B cell (primary cell): Measurements from ENCODE around the gene ERBB4. TPM values are rescaled to one million over a fixed set of nuclear protein-coding genes. Genes with fewer than 3 reads are reported as not detected.

ENCODE experiments used
- ATAC-seq: fragments of 200-7000 bp; cut with Tn5 transposase; one replicate; pipeline ENCODE4 v1.10.0; 2021; ENCODE audit warnings: low read depth, mild to moderate bottlenecking, moderate number of reproducible peaks, moderate library complexity
- CTCF ChIA-PET: fragments of 350-600 bp; sonication (Branson Sonifier 250); formaldehyde crosslinking; loops from one replicate; lab custom pipeline; 2021; ENCODE audit warnings: antibody characterized with exemption, inconsistent platforms; lab: Charles Lee
- POLR2A ChIA-PET: fragments of 350-600 bp; sonication (Branson Sonifier 250); formaldehyde crosslinking; loops from one replicate; lab custom pipeline; 2021; ENCODE audit warnings: antibody characterized with exemption; lab: Charles Lee
- DNase-seq: peaks from one replicate; pipeline ENCODE4 v3.0.0; 2013
- H2AFZ ChIP-seq: 2 replicates; pipeline ENCODE4 v1.6.1; 2012; ENCODE audit warnings: mild to moderate bottlenecking, low read depth, low read length; ENCODE audit not compliant: insufficient read depth, poor library complexity, severe bottlenecking
- H3K27ac ChIP-seq, 2 donors: 1 replicate in 1 of 2; 2 replicates in 1 of 2; pipeline ENCODE4 v1.5.1; 2012 to 2013; ENCODE audit warnings: low read length in 2 of 2, mild to moderate bottlenecking in 2 of 2, moderate library complexity in 1 of 2
- H3K27me3 ChIP-seq, 4 experiments: fragments of 200-600 bp in 1 of 4; sonication (generic) in 1 of 4; replicated peaks in 1 of 4; 1 replicate in 2 of 4; 2 replicates in 2 of 4; pipeline versions ENCODE4 v1.6.1 to v1.7.0; 2013 to 2016; ENCODE audit warnings: low read length in 3 of 4, mild to moderate bottlenecking in 2 of 4, mixed read lengths in 1 of 4, moderate library complexity in 1 of 4; ENCODE audit not compliant: insufficient read depth in 4 of 4, control insufficient read depth in 3 of 4; ENCODE audit errors: control extremely low read depth in 1 of 4
- H3K36me3 ChIP-seq, 2 experiments: replicated peaks in 1 of 2; 1 replicate in 1 of 2; 2 replicates in 1 of 2; pipeline versions ENCODE4 v1.6.1 to v1.7.1; 2013; ENCODE audit warnings: low read length in 1 of 2; ENCODE audit not compliant: insufficient read depth in 2 of 2, control insufficient read depth in 1 of 2; ENCODE audit errors: control extremely low read depth in 1 of 2, extremely low read depth in 1 of 2
- H3K4me1 ChIP-seq, 2 donors: fragments of 200-600 bp in 1 of 2; sonication (generic) in 1 of 2; 1 replicate in 1 of 2; 2 replicates in 1 of 2; pipeline versions ENCODE4 v1.5.1 to v1.6.1; 2013 to 2017; ENCODE audit warnings: low read length in 2 of 2; ENCODE audit not compliant: control insufficient read depth in 2 of 2, insufficient read depth in 2 of 2
- H3K4me2 ChIP-seq: replicated peaks from 2 replicates; pipeline ENCODE3; 2012; ENCODE audit warnings: mild to moderate bottlenecking, low read depth, low read length; ENCODE audit not compliant: poor library complexity, severe bottlenecking
- H3K4me3 ChIP-seq, 5 experiments: fragments of 200-600 bp in 1 of 5; sonication (generic) in 1 of 5; 1 replicate in 3 of 5; 2 replicates in 2 of 5; pipeline versions ENCODE4 v1.5.1 to v1.7.0; 2011 to 2016; ENCODE audit warnings: low read length in 4 of 5, mild to moderate bottlenecking in 4 of 5, low read depth in 2 of 5, control low read depth in 1 of 5, moderate library complexity in 1 of 5; ENCODE audit not compliant: insufficient read depth in 1 of 5; ENCODE audit errors: control extremely low read depth in 1 of 5, extremely low read depth in 1 of 5
- H3K79me2 ChIP-seq: fragments of 200-600 bp; sonication (generic); one replicate; pipeline ENCODE4 v1.6.0; 2016; ENCODE audit warnings: low read length; ENCODE audit not compliant: control insufficient read depth, insufficient read depth
- H3K9ac ChIP-seq: fragments of 200-600 bp; sonication (generic); 2 replicates; pipeline ENCODE4 v1.6.1; 2017; ENCODE audit warnings: mild to moderate bottlenecking, low read length, moderate library complexity
- H3K9me3 ChIP-seq, 3 donors: one replicate each; pipeline versions ENCODE4 v1.6.1 to v1.7.1; 2013; ENCODE audit warnings: low read length in 2 of 3; ENCODE audit not compliant: control insufficient read depth in 2 of 3, insufficient read depth in 1 of 3; ENCODE audit errors: control extremely low read depth in 1 of 3
- H4K20me1 ChIP-seq: 2 replicates; pipeline ENCODE4 v1.6.0; 2012; ENCODE audit warnings: mild to moderate bottlenecking, low read length; ENCODE audit not compliant: insufficient read depth, control insufficient read depth, poor library complexity, severe bottlenecking
- H3K27ac Mint-ChIP-seq: one replicate; pipeline ENCODE4 v1.8.0; 2021; ENCODE audit warnings: mixed read lengths
- H3K27me3 Mint-ChIP-seq: one replicate; pipeline ENCODE4 v1.8.0; 2021; ENCODE audit warnings: mixed read lengths
- H3K4me1 Mint-ChIP-seq: one replicate; pipeline ENCODE4 v1.8.0; 2021; ENCODE audit warnings: mixed read lengths
- H3K4me3 Mint-ChIP-seq: one replicate; pipeline ENCODE4 v1.8.0; 2021; ENCODE audit warnings: mixed read lengths
- H3K9me3 Mint-ChIP-seq: one replicate; pipeline ENCODE4 v1.8.0; 2022; ENCODE audit warnings: mixed read lengths; ENCODE audit not compliant: insufficient read depth
- CTCF ChIP-seq: fragments of 200-600 bp; IDR thresholded peaks from one replicate; pipeline ENCODE4 v1.8.0; 2022; ENCODE audit warnings: antibody characterized with exemption, mild to moderate bottlenecking
- EZH2 ChIP-seq: IDR thresholded peaks from 2 replicates; pipeline ENCODE4 v1.6.1; 2012; ENCODE audit warnings: borderline replicate concordance, low read depth, mild to moderate bottlenecking, moderate library complexity, low read length; ENCODE audit not compliant: insufficient read depth, poor library complexity, severe bottlenecking
- WGBS: methylation state at CpG from one replicate; pipeline ENCODE4 v1.1.5; 2013; ENCODE audit warnings: missing lambda C conversion rate; ENCODE audit not compliant: insufficient coverage; 5-methylcytosine and 5-hydroxymethylcytosine counted together
- intact Hi-C: fragments of 100-400 bp; cut with micrococcal nuclease; formaldehyde crosslinking; loops from one replicate; pipeline ENCODE4 v1.10.0; 2022
- polyA plus RNA-seq: library from polyadenylated mRNA; depleted of rRNA; stranded (reverse); fragments of >200 nt; gene quantifications from 2 replicates; pipeline ENCODE4 v1.2.3, GENCODE V29; 2012
- total RNA-seq, 2 donors: library from RNA; stranded (reverse); fragments of 120-200 nt in 1 of 2; gene quantifications; 1 replicate in 1 of 2; 2 replicates in 1 of 2; pipeline versions ENCODE4 v1.2.3 to v1.2.4, GENCODE V29; 2013 to 2022

The ERBB4 gene
- total and polyA plus RNA-seq, 2 donors (not counting 1 experiment from before 2014, with no cell fraction given): not detected

GRCh38 chr2:212136216-212136795, 402.3 kb downstream of the ERBB4 start:
- H4K20me1 ChIP-seq: no peaks in the 10 kb centered on the region
- H3K4me1 ChIP-seq: no peaks in the 10 kb centered on the region
- ATAC-seq: no peak
- H3K9me3 ChIP-seq: no peaks in the 10 kb centered on the region
- H2AFZ ChIP-seq: no peak overlapping the region
- H3K36me3 ChIP-seq: no peaks in the 10 kb centered on the region
- TF ChIP-seq CTCF: no peak
- no peak overlapping the region for H3K4me3 ChIP-seq
- no peak overlapping the region for H3K4me2 ChIP-seq
- no peak for DNase-seq
- intact Hi-C loops: no loop called here
- H3K27me3 ChIP-seq: no peaks in the 10 kb centered on the region
- ChIA-PET POLR2A (no interaction called here), CTCF (no interaction called here)
- WGBS: no CpG with 5 or more reads among the region's 2 CpGs
- no peak overlapping the region for H3K27ac ChIP-seq
- Mint-ChIP-seq H3K4me1 (no peaks in the 10 kb centered on the region), H3K4me3 (no peak overlapping the region), H3K27me3 (no peaks in the 10 kb centered on the region), H3K27ac (no peak overlapping the region), H3K9me3 (no peaks in the 10 kb centered on the region)
- no peaks in the 10 kb centered on the region for H3K79me2 ChIP-seq
- H3K9ac ChIP-seq: no peak overlapping the region

GRCh38 chr2:212135739-212136138, 402.9 kb downstream of the ERBB4 start:
- no peak overlapping the region for H2AFZ ChIP-seq
- no CpG with 5 or more reads among the region's 2 CpGs for WGBS
- H3K27ac Mint-ChIP-seq: no peak overlapping the region
- ChIA-PET POLR2A (no interaction called here), CTCF (no interaction called here)
- no peaks in the 10 kb centered on the region for H3K4me1 Mint-ChIP-seq
- DNase-seq (no peak), ATAC-seq (no peak)
- no peaks in the 10 kb centered on the region for H3K27me3 Mint-ChIP-seq
- no peak overlapping the region for H3K4me2 ChIP-seq
- no peaks in the 10 kb centered on the region for H3K9me3 ChIP-seq
- H4K20me1 ChIP-seq: no peaks in the 10 kb centered on the region
- H3K36me3 ChIP-seq: no peaks in the 10 kb centered on the region
- H3K27ac ChIP-seq: no peak overlapping the region
- TF ChIP-seq CTCF (no peak), EZH2 (no peak)
- intact Hi-C loops: no loop called here
- no peaks in the 10 kb centered on the region for H3K27me3 ChIP-seq
- H3K79me2 ChIP-seq: no peaks in the 10 kb centered on the region
- H3K4me3 ChIP-seq: no peak overlapping the region
- H3K9ac ChIP-seq: no peak overlapping the region
- H3K4me3 Mint-ChIP-seq: no peak overlapping the region
- H3K4me1 ChIP-seq: no peaks in the 10 kb centered on the region
- H3K9me3 Mint-ChIP-seq: no peaks in the 10 kb centered on the region
